ENCODE results near the gene PCGF6.

The PCGF6 gene

DNA sequence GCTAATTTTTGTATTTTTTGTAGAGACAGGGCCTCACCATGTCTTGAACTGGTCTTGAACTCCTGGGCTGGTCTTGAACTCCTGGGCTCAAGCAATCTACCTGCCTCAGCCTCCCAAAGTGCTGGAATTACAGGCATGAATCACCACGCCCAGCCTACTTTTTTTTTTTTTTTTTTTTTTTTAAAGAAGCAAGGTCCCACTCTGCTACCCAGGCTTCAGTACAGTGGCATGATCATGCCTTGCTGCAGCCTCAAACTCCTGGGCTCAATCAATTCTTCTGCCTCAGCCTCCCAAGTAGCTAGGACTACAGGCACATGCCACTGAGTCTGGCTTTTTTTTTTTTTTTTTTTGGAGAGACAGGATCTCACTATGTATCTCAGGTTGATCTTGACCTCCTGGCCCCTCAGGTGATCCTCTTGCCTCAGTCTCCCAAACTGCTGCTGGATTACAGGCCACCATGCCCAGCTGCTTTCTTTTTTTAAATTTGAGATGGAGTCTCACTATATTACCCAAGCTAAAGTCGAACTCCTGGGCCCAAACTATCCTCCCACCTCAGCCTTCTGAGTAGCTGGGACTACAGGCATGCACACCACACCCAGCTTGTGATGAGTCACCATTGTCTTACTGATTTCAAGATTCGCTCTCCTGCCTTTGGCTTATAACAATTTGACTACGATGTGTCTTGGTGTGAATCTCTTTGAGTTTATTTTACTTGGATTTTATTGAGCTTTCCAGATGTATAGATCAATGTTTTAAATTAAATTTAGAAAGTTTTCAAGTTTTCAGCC is 96.2 kb downstream of the PCGF6 start:
- no peak for DNase-seq

- no peak for DNase-seq
These were observed 96.8 kb downstream of the PCGF6 start for GRCh38 chr10:103254113-103254512.

All from NCI-H524 (cell line).